Nucleus accumbens (tissue), 56 donors: ENCODE measurements around the gene TGFB1I1.
"Not testable (repeated sequence)": the region's sequence is repeated elsewhere in the genome, so short reads cannot be mapped to it uniquely, and the experiment has no call there.

Experiments
- DNase-seq, 56 donors: peaks; one replicate each; lab custom pipeline; 2025; lab: John Stamatoyannopoulos, UW

Gene TGFB1I1

GRCh38 chr16:31467151-31467773 lies 4.7 kb upstream of the TGFB1I1 start:
- no peak for DNase-seq

- no peak for DNase-seq
These were observed 4.1 kb upstream of the TGFB1I1 start for GRCh38 chr16:31467858-31468257.

- DNase-seq = no peak
These were observed 1.3 kb upstream of the TGFB1I1 start for GRCh38 chr16:31470615-31471014.

- DNase-seq = no peak
These were observed 594 bp upstream of the TGFB1I1 start for GRCh38 chr16:31471241-31471874.

GRCh38 chr16:31472709-31473203 lies 804 bp downstream of the TGFB1I1 start:
- peak in 3 of 56 donors; percentile 17 to 54 (median 43) for DNase-seq

- DNase-seq = no peak
These were observed 1.5 kb downstream of the TGFB1I1 start for GRCh38 chr16:31473264-31473984.

GRCh38 chr16:31474173-31474714 lies 2.3 kb downstream of the TGFB1I1 start:
- DNase-seq = no peak

GRCh38 chr16:31474773-31475738 lies 3.1 kb downstream of the TGFB1I1 start:
- no peak for DNase-seq

- DNase-seq = no peak
These were observed 4.0 kb downstream of the TGFB1I1 start for GRCh38 chr16:31475946-31476302.

- peak in 26 of 56 donors; percentile 10 to 61 (median 27) for DNase-seq
These were observed 4.6 kb downstream of the TGFB1I1 start for GRCh38 chr16:31476303-31477219.

GRCh38 chr16:31477220-31478216 lies 5.6 kb downstream of the TGFB1I1 start:
- no peak for DNase-seq

- no peak for DNase-seq
These were observed 7.0 kb downstream of the TGFB1I1 start for GRCh38 chr16:31478956-31479355.

- no peak for DNase-seq
These were observed 7.8 kb downstream of the TGFB1I1 start for GRCh38 chr16:31479751-31480150.

- DNase-seq = no peak
These were observed 9.0 kb downstream of the TGFB1I1 start for GRCh38 chr16:31480851-31481536.

GRCh38 chr16:31483081-31483480 lies 11.1 kb downstream of the TGFB1I1 start, which contains the start of gene SLC5A2:
Gene SLC5A2 (plus strand): TSS chr16:31483123. CDS start chr16:31483137, 14 bp downstream.
- DNase-seq = no peak

- not testable (repeated sequence) for DNase-seq
These were observed 12.1 kb downstream of the TGFB1I1 start for GRCh38 chr16:31484048-31484447.
